HFFc6 (cell line): ENCODE results near the gene ACTR1A. TPM values are rescaled to one million over a fixed set of nuclear protein-coding genes. Genes with fewer than 3 reads are reported as not detected.

ENCODE experiments used
- DNase-seq: peaks from one replicate; pipeline ENCODE4 v3.0.0-alpha.2; 2018
- H3K27ac Mint-ChIP-seq: 2 replicates; pipeline ENCODE4 v1.8.0; 2020; ENCODE audit warnings: mild to moderate bottlenecking, mixed read lengths
- H3K27me3 Mint-ChIP-seq: 2 replicates; pipeline ENCODE4 v1.8.0; 2021; ENCODE audit warnings: mild to moderate bottlenecking, moderate library complexity, mixed read lengths; ENCODE audit not compliant: insufficient read depth
- H3K36me3 Mint-ChIP-seq: 2 replicates; pipeline ENCODE4 v1.8.0; 2021; ENCODE audit warnings: low read depth, mixed read lengths
- H3K4me1 Mint-ChIP-seq: 2 replicates; pipeline ENCODE4 v1.8.0; 2020; ENCODE audit warnings: low read depth, mixed read lengths
- H3K4me3 Mint-ChIP-seq: 2 replicates; pipeline ENCODE4 v1.8.0; 2020; ENCODE audit warnings: mild to moderate bottlenecking, moderate library complexity, mixed read lengths
- H3K9me3 Mint-ChIP-seq: 2 replicates; pipeline ENCODE4 v1.8.0; 2020; ENCODE audit warnings: mild to moderate bottlenecking, mixed read lengths
- total RNA-seq, 6 experiments: library from RNA; stranded (reverse); fragmentation: NEBNext Ultra II Directional; extraction: Animal tissue kit (Norgen Biotek cat#: 25700); gene quantifications; 2 replicates in 1 of 6; 3 replicates in 5 of 6; pipeline ENCODE4 v1.2.3, GENCODE V29; 2021
- TF ChIP-seq, protein P1 (sequence below): fragments of 200-600 bp; sonication (generic); IDR thresholded peaks from 2 replicates; pipeline ENCODE4 v1.5.0; 2021; ENCODE audit warnings: antibody characterized with exemption, mild to moderate bottlenecking

ACTR1A gene
- total RNA-seq, 6 experiments from 2014 or later = 125 to 175 (median 152) TPM

DNA sequence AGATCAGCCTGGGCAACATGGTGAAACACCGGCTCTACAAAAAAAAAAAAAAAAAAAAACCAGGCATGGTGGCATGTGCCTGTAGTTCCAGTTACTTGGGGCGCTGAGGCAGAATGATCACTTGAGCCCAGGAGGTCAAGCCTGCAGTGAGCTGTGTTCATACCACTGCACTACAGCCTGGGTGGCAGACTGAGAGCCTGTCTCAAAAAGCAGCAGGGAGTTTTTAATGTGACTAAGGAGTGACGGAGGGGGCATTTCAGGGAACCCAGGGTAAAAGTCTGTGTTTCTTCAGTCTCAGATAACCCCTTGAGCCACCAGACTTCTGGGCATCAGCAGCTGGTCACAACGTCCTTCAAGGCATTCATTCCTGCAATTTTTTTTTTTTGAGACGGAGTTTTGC is 49.0 kb downstream of the ACTR1A start:
- Mint-ChIP-seq H3K27ac (peak overlapping the region; percentile 83), H3K9me3 (no peaks in the 10 kb centered on the region), H3K36me3 (peaks cover 5% of the 10 kb centered on the region; the same call in 1 of the 2 replicates), H3K4me1 (peaks cover 58% of the 10 kb centered on the region), H3K27me3 (peaks cover 8% of the 10 kb centered on the region), H3K4me3 (no peak overlapping the region; the same call in 1 of the 2 replicates)
- DNase-seq = no peak
- TF ChIP-seq, protein P1, sequence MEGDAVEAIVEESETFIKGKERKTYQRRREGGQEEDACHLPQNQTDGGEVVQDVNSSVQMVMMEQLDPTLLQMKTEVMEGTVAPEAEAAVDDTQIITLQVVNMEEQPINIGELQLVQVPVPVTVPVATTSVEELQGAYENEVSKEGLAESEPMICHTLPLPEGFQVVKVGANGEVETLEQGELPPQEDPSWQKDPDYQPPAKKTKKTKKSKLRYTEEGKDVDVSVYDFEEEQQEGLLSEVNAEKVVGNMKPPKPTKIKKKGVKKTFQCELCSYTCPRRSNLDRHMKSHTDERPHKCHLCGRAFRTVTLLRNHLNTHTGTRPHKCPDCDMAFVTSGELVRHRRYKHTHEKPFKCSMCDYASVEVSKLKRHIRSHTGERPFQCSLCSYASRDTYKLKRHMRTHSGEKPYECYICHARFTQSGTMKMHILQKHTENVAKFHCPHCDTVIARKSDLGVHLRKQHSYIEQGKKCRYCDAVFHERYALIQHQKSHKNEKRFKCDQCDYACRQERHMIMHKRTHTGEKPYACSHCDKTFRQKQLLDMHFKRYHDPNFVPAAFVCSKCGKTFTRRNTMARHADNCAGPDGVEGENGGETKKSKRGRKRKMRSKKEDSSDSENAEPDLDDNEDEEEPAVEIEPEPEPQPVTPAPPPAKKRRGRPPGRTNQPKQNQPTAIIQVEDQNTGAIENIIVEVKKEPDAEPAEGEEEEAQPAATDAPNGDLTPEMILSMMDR = no peak

GRCh38 chr10:102452672-102453340 is 49.7 kb downstream of the ACTR1A start:
- peak overlapping the region; percentile 83 for H3K27ac Mint-ChIP-seq
- peak; percentile 81 for DNase-seq
- H3K4me3 Mint-ChIP-seq = peak overlapping the region; percentile 44
- TF ChIP-seq, protein P1 = no peak
- peaks cover 7% of the 10 kb centered on the region for H3K27me3 Mint-ChIP-seq
- no peaks in the 10 kb centered on the region for H3K9me3 Mint-ChIP-seq
- H3K4me1 Mint-ChIP-seq = peaks cover 58% of the 10 kb centered on the region
- H3K36me3 Mint-ChIP-seq = peaks cover 5% of the 10 kb centered on the region; the same call in 1 of the 2 replicates

DNA sequence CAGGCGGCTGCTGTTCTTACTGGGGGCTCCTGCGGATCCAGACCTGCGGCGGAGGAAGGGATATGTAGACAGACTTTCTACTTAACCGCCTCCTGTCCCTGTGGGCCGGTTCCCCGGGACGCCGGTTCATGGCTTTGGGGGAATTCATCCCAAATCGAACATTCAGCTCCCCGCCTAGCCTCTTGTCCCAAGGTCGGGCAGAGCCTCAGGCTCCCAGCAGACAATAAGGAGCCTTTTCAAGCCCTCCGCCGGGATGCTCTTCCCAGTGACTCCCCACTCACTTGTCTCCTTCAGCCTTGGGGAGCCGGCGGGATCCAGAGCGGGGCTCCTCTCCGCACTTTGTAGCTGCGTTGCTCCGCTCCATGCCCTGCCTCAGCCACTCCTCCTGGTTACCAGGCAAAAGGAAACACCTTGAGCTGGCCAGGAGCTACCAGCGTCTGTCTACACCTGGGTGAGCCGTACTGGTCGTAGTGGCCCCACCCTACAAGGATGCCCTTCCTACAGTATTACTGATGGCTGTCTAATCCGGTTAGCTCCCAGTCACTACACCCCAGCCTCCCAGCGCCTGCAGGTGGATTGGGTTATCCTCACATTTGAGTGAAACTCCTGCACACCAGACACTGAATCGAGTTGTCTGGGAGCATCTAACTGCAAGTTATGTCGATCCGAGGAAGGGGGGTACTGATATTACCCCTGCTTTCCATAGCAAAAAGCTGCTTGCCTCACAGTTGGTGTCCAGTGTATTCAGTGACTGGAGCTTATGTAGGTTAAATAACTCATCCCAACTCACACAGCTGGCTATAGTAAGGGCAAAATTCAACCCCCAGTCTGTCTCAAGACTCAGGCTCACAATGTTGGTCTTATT is 51.2 kb downstream of the ACTR1A start, which contains the start of gene C10orf95:
TSS of gene C10orf95 (minus strand) at position 439 of the 865 bp plus-strand sequence. CDS start 450 bp downstream, outside the sequence.
- H3K36me3 Mint-ChIP-seq = peaks cover 5% of the 10 kb centered on the region; the same call in 1 of the 2 replicates
- peak within 1 kb of the TSS; percentile 83 for H3K27ac Mint-ChIP-seq
- TF ChIP-seq, protein P1 = no peak
- DNase-seq = no peak
- peaks cover 57% of the 10 kb centered on the region for H3K4me1 Mint-ChIP-seq
- peaks cover 3% of the 10 kb centered on the region for H3K27me3 Mint-ChIP-seq
- no peaks in the 10 kb centered on the region for H3K9me3 Mint-ChIP-seq
- H3K4me3 Mint-ChIP-seq = peak within 1 kb of the TSS; percentile 75

DNA sequence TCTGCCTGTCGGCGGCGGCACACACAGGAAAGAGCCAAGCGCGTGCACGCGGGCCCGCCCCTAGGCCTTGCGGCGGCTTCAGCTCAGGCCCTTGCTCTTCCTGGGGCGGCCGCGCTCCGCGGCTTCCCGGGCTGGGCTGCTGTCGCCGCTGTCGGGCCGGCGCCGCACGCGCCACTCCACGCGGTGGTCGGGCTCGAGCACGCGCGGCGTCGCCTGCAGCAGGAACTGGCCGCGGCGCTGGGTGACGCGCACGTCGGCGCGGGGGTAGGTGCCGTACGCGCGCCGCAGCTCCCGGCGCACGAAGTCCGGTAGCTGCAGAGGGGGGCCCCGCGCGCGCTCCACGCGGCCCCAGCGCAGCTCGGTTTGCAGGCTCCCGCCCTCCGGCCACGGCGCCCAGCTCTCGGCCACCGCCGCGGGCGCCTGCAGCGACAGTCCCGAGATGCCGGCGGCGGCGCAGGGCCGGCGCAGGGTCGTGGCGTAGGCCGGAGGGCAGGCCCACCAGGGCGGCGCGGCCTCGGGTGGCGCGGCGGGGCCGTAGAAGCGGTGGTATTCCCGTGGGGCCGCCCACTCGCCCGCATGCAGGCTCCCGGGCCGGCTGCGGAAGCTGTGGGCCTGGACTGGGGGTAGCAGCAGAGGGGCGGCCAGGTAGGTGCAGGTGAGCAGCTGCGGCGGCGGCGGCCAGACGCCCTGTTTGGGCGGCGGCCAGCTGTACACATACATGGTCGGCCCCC is 52.0 kb downstream of the ACTR1A start:
- peak overlapping the region; percentile 90 for H3K4me3 Mint-ChIP-seq
- peaks cover 5% of the 10 kb centered on the region; the same call in 1 of the 2 replicates for H3K36me3 Mint-ChIP-seq
- peaks cover 49% of the 10 kb centered on the region for H3K4me1 Mint-ChIP-seq
- peaks cover 3% of the 10 kb centered on the region for H3K27me3 Mint-ChIP-seq
- H3K27ac Mint-ChIP-seq = peak overlapping the region; percentile 59
- H3K9me3 Mint-ChIP-seq = no peaks in the 10 kb centered on the region
- peak; percentile 39 for DNase-seq
- TF ChIP-seq, protein P1 = no peak

- Mint-ChIP-seq H3K4me1 (peaks cover 44% of the 10 kb centered on the region), H3K27ac (peak overlapping the region; percentile 59), H3K36me3 (peaks cover 5% of the 10 kb centered on the region; the same call in 1 of the 2 replicates), H3K4me3 (peak overlapping the region; percentile 90), H3K27me3 (peaks cover 3% of the 10 kb centered on the region), H3K9me3 (no peaks in the 10 kb centered on the region)
- TF ChIP-seq, protein P1 = no peak
- no peak for DNase-seq
Measured at GRCh38 chr10:102450124-102450373, 52.5 kb downstream of the ACTR1A start.
